Breast epithelium (tissue), 4 donors: ENCODE data around the gene MTARC1. TPM values are rescaled to one million over a fixed set of nuclear protein-coding genes. Genes with fewer than 3 reads are reported as not detected.
A peak's percentile ranks its signal among the peaks of the same experiment; 100 is the strongest.

Experiments
- DNase-seq, 2 donors: peaks; one replicate each; pipeline ENCODE4 v3.0.0-alpha.2; 2019; ENCODE audit warnings: low spot score in 2 of 2
- H3K27ac ChIP-seq, 2 donors: fragments of 200-600 bp; sonication (generic) in 1 of 2; one replicate each; pipeline ENCODE4 v1.5.1; 2016 to 2019; ENCODE audit warnings: mild to moderate bottlenecking in 1 of 2
- H3K27me3 ChIP-seq, 2 donors: fragments of 200-600 bp; sonication (generic) in 1 of 2; one replicate each; pipeline versions ENCODE4 v1.5.1 to v1.6.0; 2017 to 2019; ENCODE audit warnings: control low read depth in 1 of 2, mild to moderate bottlenecking in 1 of 2
- H3K36me3 ChIP-seq: fragments of 200-600 bp; one replicate; pipeline ENCODE4 v1.5.1; 2019
- H3K4me1 ChIP-seq, 2 donors: fragments of 200-600 bp; sonication (generic); one replicate each; pipeline ENCODE4 v1.5.1; 2016 to 2019; ENCODE audit warnings: control low read depth in 1 of 2
- H3K4me3 ChIP-seq, 3 donors: fragments of 200-600 bp; sonication (generic); 1 replicate in 2 of 3; 2 replicates in 1 of 3; pipeline ENCODE4 v1.5.1; 2016 to 2019; ENCODE audit warnings: mild to moderate bottlenecking in 3 of 3, moderate library complexity in 2 of 3
- H3K9me3 ChIP-seq, 2 donors: fragments of 200-600 bp; sonication (generic) in 1 of 2; one replicate each; pipeline ENCODE4 v1.5.1; 2016 to 2019; ENCODE audit warnings: control low read depth in 1 of 2
- CTCF ChIP-seq, 3 donors: fragments of 450-650 bp; IDR thresholded peaks; one replicate each; pipeline ENCODE4 v1.5.1; 2016 to 2017; ENCODE audit warnings: antibody characterized with exemption in 3 of 3, mild to moderate bottlenecking in 3 of 3, moderate library complexity in 3 of 3
- POLR2A ChIP-seq: fragments of 450-650 bp; IDR thresholded peaks from one replicate; pipeline ENCODE4 v1.6.1; 2016; ENCODE audit warnings: antibody characterized with exemption, mild to moderate bottlenecking, moderate library complexity
- POLR2AphosphoS5 ChIP-seq, 3 donors: sonication (generic); formaldehyde crosslinking; IDR thresholded peaks; one replicate each; pipeline ENCODE4 v1.6.1; 2017; ENCODE audit warnings: antibody characterized with exemption in 3 of 3
- intact Hi-C: fragments of 100-400 bp; cut with DNase I; formaldehyde crosslinking; loops from one replicate; pipeline ENCODE4 v1.15.1; 2023; ENCODE audit warnings: low total_unique reads
- total RNA-seq, 3 donors: library from RNA; depleted of rRNA; stranded (reverse); fragments of >200 nt; gene quantifications; one replicate each; pipeline ENCODE4 v1.1.0, GENCODE V29; 2016

The MTARC1 gene
- total RNA-seq, 3 donors from 2014 or later, result 32.1 to 133 (median 47.9) TPM

- Histone ChIP-seq H3K36me3 (no peaks in the 10 kb centered on the region), H3K4me3 (no peak overlapping the region), H3K4me1 (no peaks in the 10 kb centered on the region), H3K9me3 (no peaks in the 10 kb centered on the region), H3K27ac (no peak overlapping the region), H3K27me3 (no peaks in the 10 kb centered on the region)
- intact Hi-C loops, result no loop called here
- no peak for DNase-seq
- TF ChIP-seq CTCF (IDR thresholded peaks at IDR 0.05), result no peak
Measured at GRCh38 chr1:220813013-220813412, 26.3 kb downstream of the MTARC1 start.

GRCh38 chr1:220815409-220815808 is 28.7 kb downstream of the MTARC1 start:
- intact Hi-C loops, result no loop called here
- Histone ChIP-seq H3K36me3 (no peaks in the 10 kb centered on the region), H3K4me1 (no peaks in the 10 kb centered on the region), H3K9me3 (no peaks in the 10 kb centered on the region), H3K27me3 (no peaks in the 10 kb centered on the region), H3K4me3 (no peak overlapping the region), H3K27ac (no peak overlapping the region)
- no peak for TF ChIP-seq POLR2AphosphoS5 (IDR thresholded peaks at IDR 0.05)
- DNase-seq, result no peak

- no peak for DNase-seq
- peak overlapping the region; percentile 36 to 77 for H3K27ac ChIP-seq
- H3K4me1 ChIP-seq, result no peaks in the 10 kb centered on the region
- H3K36me3 ChIP-seq, result no peaks in the 10 kb centered on the region
- TF ChIP-seq POLR2AphosphoS5 (IDR thresholded peaks at IDR 0.05) (peak in 1 of 3 donors; percentile 28), CTCF (IDR thresholded peaks at IDR 0.05) (no peak)
- intact Hi-C loops, result no loop called here
- no peaks in the 10 kb centered on the region for H3K27me3 ChIP-seq
- no peaks in the 10 kb centered on the region for H3K9me3 ChIP-seq
- no peak overlapping the region for H3K4me3 ChIP-seq
Measured at GRCh38 chr1:220817907-220818306, 31.2 kb downstream of the MTARC1 start.

- no peak for DNase-seq
- no peaks in the 10 kb centered on the region for H3K9me3 ChIP-seq
- no peaks in the 10 kb centered on the region for H3K36me3 ChIP-seq
- no peak for TF ChIP-seq CTCF (IDR thresholded peaks at IDR 0.05)
- peak in 2 of 3 donors; percentile 31 to 94 for TF ChIP-seq POLR2AphosphoS5 (IDR thresholded peaks at IDR 0.05)
- peak overlapping the region; percentile 36 to 77 for H3K27ac ChIP-seq
- intact Hi-C loops, result no loop called here
- H3K27me3 ChIP-seq, result no peaks in the 10 kb centered on the region
- no peak overlapping the region for H3K4me3 ChIP-seq
- no peaks in the 10 kb centered on the region for H3K4me1 ChIP-seq
Measured at GRCh38 chr1:220818421-220819173, 31.9 kb downstream of the MTARC1 start.

GRCh38 chr1:220819467-220820026 is 32.8 kb downstream of the MTARC1 start:
- no peak for DNase-seq
- Histone ChIP-seq H3K27ac (peak overlapping the region in 1 of 2 donors; percentile 25), H3K27me3 (no peaks in the 10 kb centered on the region), H3K4me1 (no peaks in the 10 kb centered on the region), H3K36me3 (no peaks in the 10 kb centered on the region), H3K9me3 (no peaks in the 10 kb centered on the region), H3K4me3 (no peak overlapping the region)
- intact Hi-C loops, result loop anchor here (1.0 kb wide), 1 partner anchor 13 kb away; no protein-coding TSS in a partner anchor
- peak in 1 of 3 donors; percentile 81 for TF ChIP-seq POLR2AphosphoS5 (IDR thresholded peaks at IDR 0.05)
- TF ChIP-seq POLR2A, result no peak
- TF ChIP-seq CTCF (IDR thresholded peaks at IDR 0.05), result no peak
